Posterior cingulate gyrus (tissue), 11 donors: ENCODE data around the gene ZSCAN25.
"Not testable (repeated sequence)": the region's sequence is repeated elsewhere in the genome, so short reads cannot be mapped to it uniquely, and the experiment has no call there.

Source experiments
- DNase-seq, 10 donors: peaks; one replicate each; pipeline versions ENCODE4 v3.0.0 to v3.0.0-alpha.2; 2020 to 2021; ENCODE audit warnings: mixed read lengths in 3 of 10
- intact Hi-C: fragments of 100-400 bp; cut with DNase I; formaldehyde crosslinking; loops from one replicate; pipeline ENCODE4 v1.15.1; 2023

ZSCAN25 gene

DNA sequence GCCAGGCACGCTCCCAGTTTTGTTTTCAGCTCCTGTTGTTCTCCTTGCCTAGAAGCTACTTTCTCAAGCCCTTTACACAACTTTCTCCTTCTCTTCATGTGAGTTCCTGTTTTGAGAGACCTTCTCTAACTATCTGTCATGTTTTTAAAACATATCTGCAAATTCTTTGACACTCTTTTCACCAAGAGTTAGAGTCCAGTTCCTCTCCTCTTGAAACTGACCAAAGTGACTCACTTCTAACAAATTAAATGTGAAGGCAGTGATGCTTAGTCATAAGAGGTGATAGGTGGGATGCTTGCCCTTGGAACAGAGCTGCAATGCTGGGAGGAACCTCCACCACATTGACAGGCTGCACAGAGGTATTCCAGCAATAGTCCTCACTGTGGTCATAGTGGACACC is 25.3 kb downstream of the ZSCAN25 start:
- no peak for DNase-seq
- intact Hi-C loops: no loop called here

DNA sequence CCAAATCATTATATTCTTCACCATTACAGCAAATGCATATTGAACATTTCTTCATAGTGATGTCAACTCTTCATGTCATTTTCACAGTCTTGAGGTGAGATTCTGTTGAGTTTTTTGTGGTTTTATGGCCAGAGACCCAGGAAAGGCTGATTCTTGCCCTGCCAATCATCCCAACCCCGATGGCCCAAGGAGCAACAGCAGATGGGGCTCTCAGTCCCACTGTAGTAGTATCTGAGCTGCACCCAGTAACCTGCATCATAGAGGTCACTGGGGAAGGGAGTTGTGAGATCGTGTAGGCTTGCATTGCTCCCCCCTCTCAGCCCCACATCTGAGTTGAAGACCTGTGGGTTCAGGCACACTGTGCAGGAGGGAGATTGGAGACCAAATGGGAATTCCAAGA is 26.7 kb downstream of the ZSCAN25 start:
- no peak for DNase-seq
- intact Hi-C loops: no loop called here

DNA sequence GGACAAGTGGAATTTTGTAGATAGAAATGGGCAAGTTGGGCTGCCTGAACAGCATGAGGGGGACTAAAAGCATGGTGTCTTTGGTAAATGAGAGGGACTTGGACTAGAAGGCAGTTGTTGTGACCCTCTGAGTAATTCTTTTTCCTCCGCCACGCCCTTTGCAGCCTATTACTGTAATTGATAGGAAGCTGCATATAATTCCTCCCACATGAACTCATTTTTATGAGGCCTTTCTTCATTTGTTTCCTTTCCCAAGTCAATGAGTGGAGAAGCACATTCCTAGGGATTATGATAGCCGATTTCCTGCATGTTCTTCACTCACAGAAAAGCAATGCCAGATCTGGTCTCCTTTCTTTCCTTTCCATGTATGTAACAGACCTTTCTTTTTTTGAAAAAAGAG is 27.7 kb downstream of the ZSCAN25 start:
- intact Hi-C loops: no loop called here

DNA sequence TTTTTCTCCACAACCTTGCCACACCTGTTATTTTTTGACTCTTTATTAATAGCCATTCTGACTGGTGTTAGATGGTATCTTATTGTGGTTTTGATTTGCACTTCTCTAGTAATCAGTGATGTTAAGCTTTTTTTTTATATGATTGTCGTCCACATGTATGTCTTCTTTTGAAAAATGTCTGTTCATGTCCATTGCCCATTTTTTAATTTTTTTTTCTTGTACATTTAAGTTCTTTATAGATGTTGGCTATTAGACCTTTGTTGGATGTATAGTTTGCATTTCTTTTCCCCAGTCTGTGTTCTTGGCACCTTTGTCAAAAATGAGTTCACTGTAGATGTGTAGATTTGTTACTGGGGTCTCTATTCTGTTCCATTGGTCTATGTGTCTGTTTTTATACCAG is 28.8 kb downstream of the ZSCAN25 start:
- DNase-seq: no peak
- intact Hi-C loops: no loop called here

More for the DNA sequence above, 27.7 kb downstream of the ZSCAN25 start:
- no peak for DNase-seq

DNA sequence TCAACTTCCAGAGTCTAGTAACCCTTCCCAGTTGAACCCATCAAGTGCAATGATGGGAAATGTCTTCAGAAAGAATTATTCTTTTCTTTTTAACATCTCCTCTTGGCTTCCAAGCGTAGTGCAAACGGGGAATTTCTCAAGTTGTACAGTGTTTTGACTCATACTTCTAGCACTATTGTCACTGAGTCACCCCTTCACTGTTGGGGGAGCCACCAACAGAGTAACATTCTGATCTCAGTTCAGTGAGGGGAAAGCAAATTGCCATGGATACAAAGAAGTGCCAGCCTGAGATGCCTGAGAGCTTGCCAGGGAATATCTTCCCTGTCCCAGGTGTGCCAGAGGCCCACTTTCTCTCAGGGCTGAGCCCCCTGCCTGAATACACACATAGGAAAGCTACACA is 32.1 kb downstream of the ZSCAN25 start:
- no peak for DNase-seq
- intact Hi-C loops: no loop called here

DNA sequence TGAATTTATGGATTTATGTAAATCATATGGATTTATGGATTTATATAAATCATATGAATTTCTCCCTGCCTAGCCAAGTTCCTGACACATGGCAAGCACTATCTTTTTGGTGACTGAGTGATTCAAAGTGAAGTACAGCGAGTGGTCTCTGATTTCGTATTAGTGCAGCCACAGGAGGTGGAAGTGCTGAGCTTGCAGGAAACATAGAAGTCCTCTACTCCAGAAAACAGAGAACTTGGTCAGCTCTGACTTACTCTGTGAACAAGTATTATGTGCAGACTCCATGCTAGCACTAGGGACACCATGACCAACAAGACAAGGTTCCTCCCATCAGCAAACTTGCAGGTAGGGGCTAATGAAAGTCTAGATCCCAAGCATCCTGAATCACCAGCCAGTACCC is 34.5 kb downstream of the ZSCAN25 start:
- intact Hi-C loops: no loop called here
- DNase-seq: no peak

DNA sequence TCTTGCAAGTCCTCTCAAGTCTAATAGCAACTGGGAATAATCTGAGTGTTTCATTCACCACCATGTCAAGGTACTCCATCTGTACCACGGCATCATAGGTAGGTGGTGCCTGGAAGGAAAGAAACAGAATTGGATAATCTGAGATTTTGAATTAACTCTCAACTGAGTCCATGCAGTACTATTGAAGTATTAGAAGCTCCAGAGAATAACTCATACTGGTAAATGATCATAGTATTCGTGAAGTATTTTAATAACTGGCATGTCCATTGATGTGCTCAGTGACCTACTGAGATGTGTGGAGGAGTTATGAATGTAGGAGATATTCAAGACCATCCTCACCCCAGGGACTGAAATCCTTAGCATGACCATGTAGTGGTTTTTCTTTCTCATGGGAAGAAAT is 35.9 kb downstream of the ZSCAN25 start:
- no peak for DNase-seq
- intact Hi-C loops: no loop called here

DNA sequence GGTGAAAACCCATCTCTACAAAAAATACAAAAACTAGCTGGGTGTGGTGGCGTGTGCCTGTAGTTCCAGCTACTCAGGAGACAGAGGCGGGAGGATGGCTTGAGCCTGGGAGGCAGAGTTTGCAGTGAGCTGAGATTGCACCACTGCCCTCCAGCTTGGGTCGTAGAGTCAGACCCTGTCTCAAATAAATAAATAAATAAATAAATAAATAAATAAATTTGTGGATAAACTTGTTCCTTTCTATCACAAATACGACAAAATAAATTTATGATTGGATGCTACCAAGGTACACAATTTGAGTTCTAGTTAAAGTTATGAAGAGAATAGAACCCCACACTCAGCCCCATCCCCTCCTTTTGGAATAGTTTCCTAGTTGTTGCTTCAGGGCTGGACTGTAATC is 36.5 kb downstream of the ZSCAN25 start:
- intact Hi-C loops, DNase-seq: not testable (repeated sequence)

DNA sequence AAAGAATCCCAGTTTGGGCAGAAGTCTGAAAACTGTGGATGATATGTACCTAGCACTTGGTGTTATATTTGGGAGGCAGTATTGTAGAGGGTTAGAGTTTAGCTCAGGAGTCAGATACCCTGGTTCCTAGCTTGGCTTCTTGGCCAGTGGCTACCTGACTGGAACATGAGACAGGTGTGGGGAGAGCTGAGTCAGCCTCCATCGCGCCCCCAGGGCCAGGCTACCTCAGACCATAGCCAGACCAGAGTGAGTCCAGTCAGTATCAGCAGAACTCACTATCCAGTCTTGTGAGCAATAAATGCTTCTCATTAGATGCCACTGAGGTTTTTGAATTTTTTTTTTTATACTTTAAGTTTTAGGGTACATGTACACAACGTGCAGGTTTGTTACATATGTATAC is 37.0 kb downstream of the ZSCAN25 start:
- intact Hi-C loops: no loop called here
- DNase-seq: no peak

DNA sequence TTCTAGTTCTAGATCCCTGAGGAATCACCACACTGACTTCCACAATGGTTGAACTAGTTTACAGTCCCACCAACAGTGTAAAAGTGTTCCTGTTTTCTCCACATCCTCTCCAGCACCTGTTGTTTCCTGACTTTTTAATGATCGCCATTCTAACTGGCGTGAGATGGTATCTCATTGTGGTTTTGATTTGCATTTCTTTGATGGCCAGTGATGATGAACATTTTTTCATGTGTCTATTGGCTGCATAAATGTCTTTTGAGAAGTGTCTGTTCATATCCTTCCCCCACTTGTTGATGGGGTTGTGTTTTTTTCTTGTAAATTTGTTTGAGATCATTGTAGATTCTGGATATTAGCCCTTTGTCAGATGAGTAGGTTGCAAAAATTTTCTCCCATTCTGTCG is 37.9 kb downstream of the ZSCAN25 start:
- intact Hi-C loops, DNase-seq: not testable (repeated sequence)

DNA sequence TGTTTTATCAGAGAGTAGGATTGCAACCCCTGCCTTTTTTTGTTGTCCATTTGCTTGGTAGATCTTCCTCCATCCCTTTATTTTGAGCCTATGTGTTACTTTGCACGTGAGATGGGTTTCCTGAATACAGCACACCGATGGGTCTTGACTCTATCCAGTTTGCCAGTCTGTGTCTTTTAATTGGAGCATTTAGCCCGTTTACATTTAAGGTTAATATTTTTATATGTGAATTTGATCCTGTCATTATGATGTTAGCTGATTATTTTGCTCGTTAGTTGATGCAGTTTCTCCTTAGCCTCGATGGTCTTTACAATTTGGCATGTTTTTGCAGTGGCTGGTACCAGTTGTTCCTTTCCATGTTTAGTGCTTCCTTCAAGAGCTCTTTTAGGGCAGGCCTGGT is 41.1 kb downstream of the ZSCAN25 start:
- intact Hi-C loops, DNase-seq: not testable (repeated sequence)

DNA sequence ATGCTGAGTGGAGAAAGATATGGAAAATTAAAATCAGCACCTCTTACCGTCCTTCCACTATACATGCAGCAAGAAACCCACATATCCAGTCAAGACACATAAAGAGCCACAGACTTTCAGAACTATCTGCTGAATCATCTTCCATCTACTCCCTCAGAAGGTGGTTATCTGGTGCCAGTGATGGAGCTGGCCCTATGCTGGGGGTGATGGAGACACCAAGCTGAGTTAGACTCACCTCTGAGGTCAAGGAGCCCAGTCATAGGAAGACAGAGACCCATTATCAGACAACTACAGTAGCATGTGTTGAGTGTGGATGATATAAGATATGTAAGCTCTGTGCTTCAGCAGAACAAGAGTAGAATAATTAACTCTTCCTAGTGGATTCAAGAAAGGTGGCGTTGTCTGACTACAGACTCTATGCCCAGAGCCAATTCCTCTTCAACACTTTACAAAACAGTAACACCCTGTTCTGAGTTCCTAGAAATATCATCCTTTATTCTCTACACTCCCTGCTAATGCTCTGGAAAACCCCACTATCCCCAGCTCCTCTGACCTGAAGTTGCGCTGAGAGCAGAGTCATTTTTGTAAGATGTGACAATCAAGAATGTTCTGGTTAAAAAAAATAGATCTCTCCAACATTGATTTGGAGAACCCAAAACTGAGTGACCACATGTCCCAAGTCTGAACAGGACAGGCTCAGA is 48.7 kb downstream of the ZSCAN25 start:
- DNase-seq: no peak
- intact Hi-C loops: no loop called here

DNA sequence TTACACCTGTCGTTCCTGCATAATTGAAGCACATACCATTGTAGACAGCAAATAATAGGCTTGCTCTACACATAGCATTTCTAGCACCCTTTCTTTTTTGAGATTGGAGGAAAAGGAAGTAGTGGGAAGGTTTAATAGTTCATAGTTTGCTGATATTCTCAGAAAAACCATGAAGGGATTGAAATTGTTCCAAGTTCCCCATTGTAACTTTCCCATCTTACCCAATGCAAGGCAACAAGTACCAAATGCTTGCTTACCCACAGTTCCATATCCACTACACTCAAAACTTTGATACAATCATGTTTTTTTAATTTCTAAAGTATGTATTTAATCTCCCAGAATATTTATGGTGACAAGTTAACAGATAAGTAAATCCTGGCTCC is 49.3 kb downstream of the ZSCAN25 start:
- DNase-seq: no peak
- intact Hi-C loops: no loop called here

DNA sequence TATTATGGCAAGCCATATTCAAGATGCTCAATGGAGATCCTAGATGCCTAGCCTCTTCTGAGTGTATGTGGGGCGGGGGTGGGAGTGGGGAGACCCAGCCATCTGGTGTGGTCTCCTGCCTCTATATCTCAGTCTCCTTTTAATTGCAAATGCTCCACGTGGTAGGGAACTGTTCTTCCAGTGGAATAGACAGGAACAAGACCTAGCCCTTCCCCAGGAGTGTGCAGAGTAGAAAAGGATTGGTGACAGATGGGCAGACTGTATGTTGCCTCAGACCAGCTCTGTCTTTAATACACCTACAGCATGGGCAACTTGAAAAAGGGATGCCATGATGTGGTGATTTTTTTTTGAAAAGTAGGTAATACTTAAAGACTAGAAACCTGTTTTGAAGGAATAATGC is 50.4 kb downstream of the ZSCAN25 start:
- intact Hi-C loops: no loop called here
- DNase-seq: no peak

DNA sequence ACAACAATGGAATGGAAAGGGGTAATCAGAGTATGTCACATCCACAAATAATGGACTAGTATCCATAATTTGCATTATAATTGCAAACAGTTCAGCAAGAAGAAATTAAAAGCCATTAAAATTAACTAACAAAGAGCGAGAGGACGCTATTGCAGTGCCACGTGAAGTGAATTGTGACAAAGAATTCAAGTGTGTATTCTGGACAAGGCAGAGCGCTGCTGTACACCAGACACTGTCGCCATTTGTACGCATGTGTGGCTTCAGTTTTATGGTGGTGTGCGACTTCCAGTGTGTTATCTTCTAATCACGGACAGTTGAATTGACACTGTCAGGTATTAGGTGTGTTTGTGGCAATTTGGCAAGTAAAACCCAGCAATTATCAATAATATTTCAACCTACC is 51.8 kb downstream of the ZSCAN25 start:
- intact Hi-C loops: no loop called here
- no peak for DNase-seq

DNA sequence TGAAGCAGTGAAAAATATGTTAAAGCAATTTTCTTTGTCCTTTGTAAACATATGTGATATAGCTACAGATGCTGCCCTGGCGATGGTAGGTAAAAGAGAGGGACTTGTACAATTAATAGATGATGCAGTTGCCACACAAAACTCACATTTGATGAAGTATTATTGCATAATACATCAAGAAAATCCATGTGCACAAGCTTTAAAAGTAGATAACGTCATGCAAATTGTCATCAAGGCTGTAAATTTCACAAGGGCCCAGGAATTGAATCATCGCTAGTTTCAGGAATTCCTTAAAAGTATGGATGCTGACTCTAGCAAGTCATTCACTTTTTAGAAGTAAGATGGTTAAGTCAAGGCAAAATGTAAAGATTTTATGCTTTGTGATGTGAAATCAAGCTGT is 53.0 kb downstream of the ZSCAN25 start:
- intact Hi-C loops: no loop called here

DNA sequence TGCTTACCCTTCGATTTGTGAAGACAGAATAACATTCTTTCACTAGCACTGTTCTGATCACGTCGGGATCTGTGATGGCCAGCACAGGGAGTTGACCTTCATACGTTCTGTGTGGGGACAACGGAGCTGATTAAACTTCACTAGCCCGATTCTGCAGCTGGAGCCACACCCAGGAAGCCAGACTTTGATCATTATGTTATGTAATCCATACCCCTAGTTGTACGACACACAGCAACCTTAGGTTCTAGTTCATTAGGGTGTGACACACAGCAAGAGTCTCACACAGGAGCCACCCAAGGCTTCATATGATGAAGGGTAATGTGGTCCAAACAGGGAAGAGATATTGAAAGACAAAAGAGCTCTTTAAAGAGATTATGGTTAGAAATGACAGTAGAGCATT is 55.8 kb downstream of the ZSCAN25 start:
- no peak for DNase-seq
- intact Hi-C loops: no loop called here

More for the DNA sequence above, 53.0 kb downstream of the ZSCAN25 start:
- no peak for DNase-seq

DNA sequence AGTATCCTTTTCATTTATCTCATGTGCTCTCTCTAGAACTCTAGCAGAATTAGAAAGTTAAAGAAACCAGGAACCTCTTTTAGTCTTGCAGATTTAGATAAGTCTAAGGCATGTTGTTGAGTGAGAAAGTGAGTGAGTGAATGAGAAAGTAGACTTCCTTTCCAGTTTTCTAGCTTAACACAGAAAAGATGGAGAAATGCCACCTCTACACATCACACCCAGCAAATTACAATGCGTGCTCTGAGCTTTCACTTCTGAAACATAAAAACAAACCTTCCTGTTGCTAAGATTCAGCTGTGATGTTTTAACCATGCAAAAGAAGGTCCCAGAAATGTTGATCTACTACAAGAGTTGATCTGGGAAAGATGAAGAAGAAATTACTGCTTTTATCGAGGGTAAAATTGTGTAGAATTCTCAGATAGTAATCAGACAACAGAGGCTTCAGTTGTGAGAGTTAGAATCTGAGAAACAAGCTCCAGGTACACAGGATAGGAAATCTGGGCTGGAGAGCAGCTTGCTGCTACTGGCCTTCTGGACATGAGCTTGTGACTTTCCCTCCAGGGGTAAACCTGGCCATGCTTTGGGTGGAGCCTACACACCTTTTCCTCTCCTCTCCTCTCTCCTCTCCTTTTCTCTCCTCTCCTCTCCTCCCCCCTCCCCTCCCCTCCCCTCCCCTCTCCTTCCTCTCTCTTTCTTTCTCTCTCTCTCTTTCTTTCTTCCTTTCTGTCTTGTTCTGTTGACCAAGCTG is 58.4 kb downstream of the ZSCAN25 start:
- no peak for DNase-seq
- intact Hi-C loops: no loop called here

DNA sequence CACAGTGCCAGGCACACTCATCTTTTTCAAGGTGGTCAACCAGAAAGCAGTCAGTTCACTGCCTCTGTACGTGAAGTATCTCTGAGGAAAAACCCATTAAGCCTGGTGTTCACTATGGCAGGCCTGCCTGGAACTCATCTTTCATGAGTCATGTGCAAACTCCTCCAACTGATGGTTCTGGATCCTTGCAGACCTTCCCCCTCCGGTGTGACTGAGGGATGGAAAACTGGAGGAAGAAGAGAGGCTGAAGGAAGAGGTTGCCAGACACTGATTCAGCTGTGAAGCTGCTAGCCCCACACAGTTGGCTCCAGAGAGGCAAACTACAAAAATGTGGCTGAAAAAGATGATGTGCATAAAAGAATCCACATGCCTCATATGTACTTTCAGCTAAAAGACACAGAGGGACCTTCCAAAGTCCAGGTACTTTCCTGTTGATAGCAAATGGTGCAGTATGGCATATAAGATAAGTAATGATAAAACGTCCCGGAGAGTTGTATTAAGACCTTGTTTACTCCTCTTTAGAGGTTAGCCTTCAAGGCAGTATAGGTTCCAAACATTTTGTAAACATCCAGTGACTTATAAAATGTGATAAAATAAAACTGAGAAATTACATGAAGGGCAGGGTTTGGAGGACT is 60.4 kb downstream of the ZSCAN25 start:
- DNase-seq: no peak
- intact Hi-C loops: no loop called here

DNA sequence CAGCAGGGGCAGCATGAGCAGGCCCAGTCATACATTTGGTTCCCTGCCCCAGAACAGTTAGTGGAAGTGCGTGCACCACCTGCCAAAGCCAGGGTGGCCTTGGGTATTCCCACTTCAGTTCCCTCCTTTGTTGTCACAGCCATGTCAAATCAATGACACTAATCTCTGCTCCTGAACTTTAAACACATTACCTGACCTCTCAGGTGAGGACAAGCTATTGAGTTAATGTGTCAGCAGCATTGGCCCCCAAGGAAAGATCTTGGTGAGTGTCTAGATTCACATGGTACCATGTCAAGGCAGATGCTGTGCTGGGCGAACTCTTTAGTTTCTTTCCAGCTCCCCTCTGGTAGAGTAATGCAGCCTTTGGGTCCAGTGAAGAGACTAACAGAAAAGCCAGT is 60.9 kb downstream of the ZSCAN25 start:
- intact Hi-C loops: no loop called here
- no peak for DNase-seq

DNA sequence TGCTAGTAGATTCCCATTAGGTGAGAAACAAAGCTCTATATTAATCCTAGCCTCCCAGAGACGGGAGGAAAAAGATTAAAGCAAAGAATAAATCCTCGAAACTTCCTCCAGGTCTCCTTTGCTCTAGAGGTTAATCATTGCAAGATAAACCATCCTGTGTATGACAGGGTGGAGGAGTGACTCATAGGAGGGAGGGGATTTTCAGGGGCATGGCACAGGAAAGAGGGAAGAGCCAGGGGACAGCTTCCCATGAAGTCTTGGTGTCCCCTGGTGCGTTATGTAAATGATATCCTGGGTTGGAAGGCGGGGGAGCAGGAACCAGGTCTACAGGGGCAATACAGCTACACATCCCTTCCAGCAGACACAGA is 62.3 kb downstream of the ZSCAN25 start:
- intact Hi-C loops: no loop called here
- DNase-seq: no peak
